Esophagus squamous epithelium (tissue), 5 donors: ENCODE measurements around the gene VSTM2L. TPM values are rescaled to one million over a fixed set of nuclear protein-coding genes. Genes with fewer than 3 reads are reported as not detected.

ENCODE experiments used
- DNase-seq: peaks from one replicate; lab custom pipeline; 2025; lab: John Stamatoyannopoulos, UW
- H3K27ac ChIP-seq, 4 donors: fragments of 200-600 bp; sonication (generic); one replicate each; pipeline ENCODE4 v1.5.1; 2016 to 2019; ENCODE audit warnings: mild to moderate bottlenecking in 1 of 4
- H3K27me3 ChIP-seq, 4 donors: fragments of 200-600 bp; sonication (generic); 1 replicate in 3 of 4; 2 replicates in 1 of 4; pipeline versions ENCODE4 v1.5.1 to v1.6.0; 2017 to 2021; ENCODE audit warnings: antibody characterized with exemption in 1 of 4
- H3K36me3 ChIP-seq, 3 donors: fragments of 200-600 bp; sonication (generic); one replicate each; pipeline ENCODE4 v1.5.1; 2016 to 2019
- H3K4me1 ChIP-seq, 3 donors: fragments of 200-600 bp; sonication (generic); one replicate each; pipeline ENCODE4 v1.5.1; 2017 to 2019
- H3K4me3 ChIP-seq, 4 donors: fragments of 200-600 bp; sonication (generic); 1 replicate in 3 of 4; 2 replicates in 1 of 4; pipeline ENCODE4 v1.5.1; 2016 to 2019; ENCODE audit warnings: mild to moderate bottlenecking in 2 of 4, moderate library complexity in 1 of 4
- H3K9me3 ChIP-seq, 3 donors: fragments of 200-600 bp; sonication (generic); one replicate each; pipeline ENCODE4 v1.5.1; 2016 to 2019
- POLR2A ChIP-seq, 4 donors: fragments of 450-650 bp; IDR thresholded peaks; one replicate each; pipeline ENCODE4 v1.6.1; 2017; ENCODE audit warnings: antibody characterized with exemption in 4 of 4, mild to moderate bottlenecking in 4 of 4, moderate library complexity in 3 of 4
- WGBS, 2 donors: methylation state at CpG; one replicate each; pipeline ENCODE4 v1.1.5; 2018; 5-methylcytosine and 5-hydroxymethylcytosine counted together
- intact Hi-C: fragments of 100-400 bp; cut with DNase I; formaldehyde crosslinking; loops from one replicate; pipeline ENCODE4 v1.15.0; 2022
- total RNA-seq, 4 donors: library from RNA; depleted of rRNA; stranded (reverse); fragments of >200 nt; gene quantifications; one replicate each; pipeline ENCODE4 v1.1.0, GENCODE V29; 2016
- TF ChIP-seq, protein P1 (sequence below), 6 experiments: fragments of 450-650 bp in 4 of 6; fragments of 200-600 bp in 2 of 6; sonication (generic) in 2 of 6; IDR thresholded peaks; one replicate each; pipeline ENCODE4 v1.5.1; 2016 to 2019; ENCODE audit warnings: antibody characterized with exemption in 6 of 6, mild to moderate bottlenecking in 4 of 6, moderate library complexity in 4 of 6
- donor health status: DM: yes; HTN: yes; CAD: no.

The VSTM2L gene
- total RNA-seq, 4 donors from 2014 or later = 0.38 to 2.6 (median 0.68) TPM

- H3K4me1 ChIP-seq = peaks cover 8 to 21% (median 14%) of the 10 kb centered on the region in 3 donors
- DNase-seq = no peak
- no peak overlapping the region for H3K27ac ChIP-seq
- no peaks in the 10 kb centered on the region for H3K9me3 ChIP-seq
- 58 to 81% methylated on average over 9 to 10 of the region's 16 CpGs for WGBS, 2 donors
- no peak overlapping the region for H3K4me3 ChIP-seq
- peaks cover 2 to 100% (median 10%) of the 10 kb centered on the region in 4 donors for H3K27me3 ChIP-seq
- H3K36me3 ChIP-seq = no peaks in the 10 kb centered on the region
- no peak for TF ChIP-seq POLR2A (IDR thresholded peaks at IDR 0.05)
- TF ChIP-seq, protein P1, sequence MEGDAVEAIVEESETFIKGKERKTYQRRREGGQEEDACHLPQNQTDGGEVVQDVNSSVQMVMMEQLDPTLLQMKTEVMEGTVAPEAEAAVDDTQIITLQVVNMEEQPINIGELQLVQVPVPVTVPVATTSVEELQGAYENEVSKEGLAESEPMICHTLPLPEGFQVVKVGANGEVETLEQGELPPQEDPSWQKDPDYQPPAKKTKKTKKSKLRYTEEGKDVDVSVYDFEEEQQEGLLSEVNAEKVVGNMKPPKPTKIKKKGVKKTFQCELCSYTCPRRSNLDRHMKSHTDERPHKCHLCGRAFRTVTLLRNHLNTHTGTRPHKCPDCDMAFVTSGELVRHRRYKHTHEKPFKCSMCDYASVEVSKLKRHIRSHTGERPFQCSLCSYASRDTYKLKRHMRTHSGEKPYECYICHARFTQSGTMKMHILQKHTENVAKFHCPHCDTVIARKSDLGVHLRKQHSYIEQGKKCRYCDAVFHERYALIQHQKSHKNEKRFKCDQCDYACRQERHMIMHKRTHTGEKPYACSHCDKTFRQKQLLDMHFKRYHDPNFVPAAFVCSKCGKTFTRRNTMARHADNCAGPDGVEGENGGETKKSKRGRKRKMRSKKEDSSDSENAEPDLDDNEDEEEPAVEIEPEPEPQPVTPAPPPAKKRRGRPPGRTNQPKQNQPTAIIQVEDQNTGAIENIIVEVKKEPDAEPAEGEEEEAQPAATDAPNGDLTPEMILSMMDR (IDR thresholded peaks at IDR 0.05) = no peak
- intact Hi-C loops = no loop called here
Observed at GRCh38 chr20:37905671-37906613, 3.0 kb downstream of the VSTM2L start.

GRCh38 chr20:37907330-37907676 lies 4.4 kb downstream of the VSTM2L start:
- Histone ChIP-seq H3K27ac (peak overlapping the region in 1 of 4 donors; percentile 2), H3K4me1 (peaks cover 5 to 26% (median 12%) of the 10 kb centered on the region in 3 donors), H3K27me3 (peaks cover 0 to 100% (median 7%) of the 10 kb centered on the region in 4 donors), H3K9me3 (no peaks in the 10 kb centered on the region), H3K36me3 (no peaks in the 10 kb centered on the region), H3K4me3 (no peak overlapping the region)
- WGBS, 2 donors = 30 to 46% methylated on average over 2 to 3 of the region's 3 CpGs
- intact Hi-C loops = no loop called here
- no peak for DNase-seq
- TF ChIP-seq, protein P1 (IDR thresholded peaks at IDR 0.05) = no peak
- TF ChIP-seq POLR2A (IDR thresholded peaks at IDR 0.05) = no peak

DNA sequence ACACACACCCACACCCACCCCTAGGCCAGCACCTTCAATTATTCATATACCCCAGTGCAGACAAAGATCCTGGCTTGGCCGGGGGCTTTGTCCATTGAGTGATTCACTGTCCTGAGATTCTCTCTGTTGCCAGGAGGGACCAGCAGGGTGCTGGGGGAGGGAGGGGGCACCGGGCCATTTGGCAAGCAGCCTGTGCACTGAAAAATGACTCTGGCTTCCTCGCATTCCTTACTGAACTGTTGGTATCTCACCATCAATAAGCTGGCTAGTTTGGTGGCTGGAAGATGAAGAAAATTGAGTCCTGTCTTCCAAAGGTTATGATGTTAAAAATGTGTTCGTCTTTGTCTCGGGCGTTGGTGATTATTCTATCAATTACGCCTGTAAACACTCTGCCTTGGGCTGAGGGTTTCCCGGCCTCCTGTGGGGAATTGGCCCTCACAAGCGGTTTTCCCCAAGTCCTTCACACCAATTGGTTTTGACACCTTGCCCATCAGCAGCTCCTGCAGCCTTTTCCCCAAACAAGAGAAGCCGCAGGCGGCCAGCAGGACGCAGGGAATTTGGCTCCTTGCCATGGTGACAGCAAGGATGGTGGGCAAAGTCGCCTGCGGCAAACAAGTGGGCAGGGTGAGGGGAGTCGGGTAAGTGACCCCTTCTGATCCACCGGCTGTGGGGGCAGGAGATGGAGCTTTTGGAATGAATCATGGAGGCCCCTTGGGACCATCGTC lies 4.9 kb downstream of the VSTM2L start:
- H3K4me1 ChIP-seq = peaks cover under 1 to 22% (median 7%) of the 10 kb centered on the region in 3 donors
- DNase-seq = no peak
- intact Hi-C loops = no loop called here
- H3K4me3 ChIP-seq = no peak overlapping the region
- TF ChIP-seq, protein P1 (IDR thresholded peaks at IDR 0.05) = no peak
- no peak for TF ChIP-seq POLR2A (IDR thresholded peaks at IDR 0.05)
- no peaks in the 10 kb centered on the region for H3K36me3 ChIP-seq
- H3K9me3 ChIP-seq = no peaks in the 10 kb centered on the region
- peak overlapping the region in 1 of 4 donors; percentile 2 for H3K27ac ChIP-seq
- H3K27me3 ChIP-seq = peaks cover 0 to 100% (median 3%) of the 10 kb centered on the region in 4 donors
- WGBS, 2 donors = 46 to 50% methylated on average over 14 of the region's 17 CpGs

GRCh38 chr20:37911261-37911660 lies 8.3 kb downstream of the VSTM2L start:
- Histone ChIP-seq H3K4me3 (no peak overlapping the region), H3K36me3 (no peaks in the 10 kb centered on the region), H3K9me3 (no peaks in the 10 kb centered on the region), H3K27me3 (peaks cover 0 to 100% (median 7%) of the 10 kb centered on the region in 4 donors), H3K27ac (no peak overlapping the region), H3K4me1 (peaks cover 7 to 32% (median 12%) of the 10 kb centered on the region in 3 donors)
- no peak for DNase-seq
- WGBS, 2 donors = 37 to 43% methylated on average over 8 to 9 of the region's 9 CpGs
- TF ChIP-seq, protein P1 (IDR thresholded peaks at IDR 0.05) = no peak
- TF ChIP-seq POLR2A (IDR thresholded peaks at IDR 0.05) = no peak
- intact Hi-C loops = no loop called here
